ENCODE data around the gene LRRC37A.
"Not testable (repeated sequence)": the region's sequence is repeated elsewhere in the genome, so short reads cannot be mapped to it uniquely, and the experiment has no call there.

LRRC37A gene

DNA sequence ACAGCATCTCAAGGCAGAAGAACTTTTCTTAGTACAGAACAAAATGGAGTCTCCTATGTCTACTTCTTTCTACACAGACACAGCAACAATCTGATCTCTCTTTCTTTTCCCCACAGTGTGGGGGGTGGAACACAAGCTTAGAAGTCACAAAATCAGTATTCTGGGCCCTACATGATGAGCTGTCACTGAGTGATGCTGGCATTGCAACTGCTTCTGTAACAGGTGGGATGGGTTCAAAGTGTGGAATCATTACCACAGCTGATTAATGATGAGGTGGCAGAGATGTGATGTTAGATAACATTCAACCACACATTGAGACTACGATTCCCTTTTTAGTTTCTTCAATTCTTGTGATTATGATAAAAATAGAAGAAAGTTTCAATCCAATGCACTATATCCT is 10.5 kb upstream of the LRRC37A start:
- DNase-seq; in situ Hi-C loops (cut with HindIII; ENCODE audit: low pct_ligation_motif_present, low pct_unique_long_range_greater_than_20kb, low sequenced_read_pairs): not testable (repeated sequence)

DNA sequence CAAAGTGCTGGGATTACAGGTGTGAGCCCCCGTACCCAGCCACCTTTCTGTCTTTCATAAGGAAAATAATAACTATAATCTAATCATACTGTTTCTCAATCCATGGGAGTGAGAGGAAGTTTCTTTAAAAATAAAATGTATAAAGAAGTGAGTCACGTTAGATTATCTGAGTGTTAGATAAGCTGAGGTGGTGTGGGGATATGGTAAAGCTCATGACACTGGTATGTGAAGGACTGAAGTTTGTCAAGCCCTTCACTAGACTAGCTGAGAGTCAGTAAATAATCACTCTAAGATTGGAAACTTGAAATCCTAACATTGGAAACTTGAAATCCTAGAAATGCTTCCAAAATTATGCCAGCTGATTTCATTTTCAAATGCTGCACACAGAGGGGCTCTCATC is 9.4 kb upstream of the LRRC37A start:
- DNase-seq; in situ Hi-C loops (cut with HindIII; ENCODE audit: low pct_ligation_motif_present, low pct_unique_long_range_greater_than_20kb, low sequenced_read_pairs): not testable (repeated sequence)

DNA sequence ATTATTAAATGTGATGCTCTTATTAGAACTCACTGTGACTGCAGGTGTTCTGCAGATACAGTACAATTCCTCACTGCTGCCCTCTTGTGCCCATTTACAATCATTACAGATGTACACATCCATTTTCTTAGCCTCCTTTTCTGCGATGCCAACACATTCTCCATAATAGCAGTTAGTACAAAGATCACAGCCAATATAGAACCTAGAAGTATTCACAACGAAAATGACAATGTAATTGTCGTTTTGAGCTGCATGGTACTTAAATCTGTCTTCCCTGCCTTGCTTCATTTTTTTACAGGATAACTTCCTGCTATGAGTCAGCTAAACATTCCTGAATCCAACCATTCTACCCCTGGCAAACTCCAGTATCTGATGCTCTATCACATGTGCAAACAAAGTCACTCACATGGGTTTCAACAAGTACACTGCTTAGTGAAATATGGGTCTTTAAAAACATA is 8.1 kb upstream of the LRRC37A start:
- DNase-seq: peak; percentile 69
- in situ Hi-C loops (cut with HindIII; ENCODE audit: low pct_ligation_motif_present, low pct_unique_long_range_greater_than_20kb, low sequenced_read_pairs): not testable (repeated sequence)

DNA sequence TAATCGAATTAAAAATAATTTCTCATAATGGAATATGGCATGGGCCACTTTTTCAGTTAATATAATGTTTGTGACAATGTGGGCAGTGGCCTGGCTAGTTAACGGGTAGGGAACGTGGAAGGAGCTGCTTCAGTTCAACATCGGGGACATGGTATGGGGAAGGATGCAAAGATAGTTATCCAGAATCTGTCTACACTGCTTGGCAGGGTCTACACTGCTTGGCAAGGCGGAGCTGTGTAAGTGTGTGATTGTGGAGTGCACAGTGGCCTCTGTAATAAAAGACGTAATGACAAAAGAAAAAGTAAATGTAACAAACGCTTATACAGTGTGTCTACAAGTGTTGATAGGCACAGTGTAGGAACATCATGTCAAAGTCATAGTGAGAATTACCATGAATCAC is 7.3 kb upstream of the LRRC37A start:
- DNase-seq; in situ Hi-C loops (cut with HindIII; ENCODE audit: low pct_ligation_motif_present, low pct_unique_long_range_greater_than_20kb, low sequenced_read_pairs): not testable (repeated sequence)

DNA sequence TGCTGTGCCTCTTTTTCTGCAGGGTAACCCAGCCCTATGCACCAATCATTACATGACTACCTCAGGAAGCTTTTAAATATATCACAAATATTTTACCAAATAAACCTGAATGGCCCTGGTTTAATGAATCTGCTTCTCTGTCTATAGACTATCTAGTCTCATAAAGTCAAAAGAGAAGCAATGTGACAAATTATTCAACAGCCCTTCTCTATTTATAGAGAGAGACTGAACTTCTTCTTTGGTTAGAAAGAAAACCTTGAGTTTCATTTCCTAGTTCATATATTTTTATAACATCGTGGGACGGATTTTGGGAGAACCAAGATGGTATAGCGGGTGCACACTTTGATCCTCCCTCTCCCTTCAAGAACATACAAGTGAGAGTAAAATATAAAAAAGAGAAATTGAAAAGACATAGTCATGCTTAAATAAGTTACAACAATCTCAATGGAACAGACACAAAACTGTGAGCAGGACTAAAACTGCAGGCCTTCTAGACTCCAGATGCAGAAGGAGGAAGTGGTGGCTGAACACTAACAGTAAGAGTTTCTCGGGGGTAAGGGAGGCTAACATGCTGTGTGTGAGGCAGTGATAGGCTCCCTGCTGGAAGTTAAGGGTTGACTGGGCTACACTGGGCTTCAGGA is 3.9 kb upstream of the LRRC37A start:
- DNase-seq; in situ Hi-C loops (cut with HindIII; ENCODE audit: low pct_ligation_motif_present, low pct_unique_long_range_greater_than_20kb, low sequenced_read_pairs): not testable (repeated sequence)

DNA sequence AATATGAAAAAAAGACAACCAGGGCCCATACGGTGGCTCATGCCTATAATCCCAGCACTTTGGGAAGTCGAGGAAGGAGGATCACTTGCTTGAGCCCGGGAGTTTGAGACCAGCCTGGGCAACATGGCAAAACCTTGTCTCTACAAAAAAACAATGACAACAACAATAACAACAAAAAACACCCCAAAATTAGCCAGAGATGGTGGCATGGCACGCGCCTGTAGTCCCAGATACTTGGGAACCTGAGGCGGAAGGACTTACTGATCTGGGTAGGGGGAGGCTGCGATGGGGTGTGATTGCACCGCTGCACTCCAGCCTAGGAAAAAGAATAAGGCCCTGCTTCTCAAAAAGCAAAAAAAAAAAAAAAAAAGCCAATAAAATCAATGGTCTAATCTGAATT is 3.3 kb upstream of the LRRC37A start:
- DNase-seq; in situ Hi-C loops (cut with HindIII; ENCODE audit: low pct_ligation_motif_present, low pct_unique_long_range_greater_than_20kb, low sequenced_read_pairs): not testable (repeated sequence)

DNA sequence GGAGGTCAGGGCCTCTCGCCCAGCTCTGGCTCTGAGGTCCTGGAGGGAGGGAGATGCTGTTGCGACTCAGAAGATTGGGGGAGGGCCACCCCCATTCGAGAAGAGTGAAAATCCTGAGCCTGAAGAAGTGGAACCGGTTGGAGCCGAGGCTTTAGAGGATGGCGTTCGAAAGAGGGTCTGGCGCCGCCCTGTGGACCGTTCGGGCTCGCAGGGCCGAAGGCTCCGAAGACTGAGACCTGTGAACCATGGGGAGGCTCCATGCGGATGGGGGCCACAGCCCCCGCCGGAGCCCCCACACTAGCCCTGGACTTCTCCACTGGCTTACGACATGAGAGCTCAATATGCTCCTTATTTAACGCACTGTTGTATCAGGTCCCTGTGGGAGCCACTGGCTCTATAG is 46.3 kb downstream of the LRRC37A start:
- DNase-seq; in situ Hi-C loops (cut with HindIII; ENCODE audit: low pct_ligation_motif_present, low pct_unique_long_range_greater_than_20kb, low sequenced_read_pairs): not testable (repeated sequence)

DNA sequence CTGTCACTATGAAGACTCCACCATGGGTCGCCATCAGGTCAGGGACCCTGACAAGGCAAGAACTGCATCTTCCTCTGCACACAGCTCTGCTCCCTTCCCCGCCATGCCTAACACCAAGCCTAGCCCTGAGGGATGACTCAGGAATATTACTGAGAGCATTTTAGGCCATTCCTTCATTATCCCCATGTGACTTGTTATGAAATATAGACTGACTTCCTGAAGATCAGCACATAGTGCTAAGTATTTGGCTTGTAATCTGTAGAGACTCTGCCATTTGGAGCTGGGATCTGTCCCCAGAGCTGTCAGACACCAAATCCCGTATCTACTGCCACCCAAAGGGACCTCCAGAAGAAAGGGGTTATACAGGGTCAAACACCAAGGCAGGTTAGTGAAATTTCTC is 47.2 kb downstream of the LRRC37A start:
- DNase-seq; in situ Hi-C loops (cut with HindIII; ENCODE audit: low pct_ligation_motif_present, low pct_unique_long_range_greater_than_20kb, low sequenced_read_pairs): not testable (repeated sequence)

DNA sequence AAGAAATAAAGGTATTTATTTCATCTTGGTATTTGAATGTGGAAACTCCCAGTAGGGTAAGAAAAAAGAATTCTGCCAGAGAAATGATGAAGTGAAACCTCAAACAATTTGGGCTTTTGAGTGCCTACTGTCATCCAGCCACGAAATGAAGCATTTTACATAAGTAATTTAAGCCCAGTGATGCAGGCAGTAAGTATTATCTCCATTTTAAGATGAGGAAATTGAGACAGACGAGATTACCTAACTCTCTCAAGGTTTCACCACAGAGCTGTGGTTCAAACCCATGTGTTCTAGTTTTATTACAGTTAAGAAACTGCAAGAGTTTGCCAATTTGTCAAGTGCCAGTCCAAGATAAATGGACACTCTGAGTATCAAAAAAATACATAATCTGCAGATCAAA is 53.4 kb downstream of the LRRC37A start:
- DNase-seq; in situ Hi-C loops (cut with HindIII; ENCODE audit: low pct_ligation_motif_present, low pct_unique_long_range_greater_than_20kb, low sequenced_read_pairs): not testable (repeated sequence)

DNA sequence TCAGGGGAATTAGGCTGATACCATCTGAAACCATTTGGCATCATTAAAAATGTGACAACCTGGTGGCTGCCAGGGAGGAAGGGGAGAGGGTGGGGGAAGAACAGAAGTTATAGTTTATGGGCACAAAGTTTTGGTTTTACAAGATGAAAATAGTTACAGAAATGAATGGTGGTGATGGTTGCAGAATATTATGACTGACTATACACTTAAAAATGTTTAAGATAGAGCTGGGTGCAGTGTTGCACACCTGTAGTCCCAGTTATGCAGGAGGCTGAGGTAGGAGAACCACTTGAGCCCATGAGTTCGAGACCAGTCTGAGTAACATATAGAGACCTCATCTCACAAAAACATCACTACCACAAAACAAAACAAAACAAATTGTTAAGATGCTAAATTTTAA is 54.1 kb downstream of the LRRC37A start:
- DNase-seq; in situ Hi-C loops (cut with HindIII; ENCODE audit: low pct_ligation_motif_present, low pct_unique_long_range_greater_than_20kb, low sequenced_read_pairs): not testable (repeated sequence)

DNA sequence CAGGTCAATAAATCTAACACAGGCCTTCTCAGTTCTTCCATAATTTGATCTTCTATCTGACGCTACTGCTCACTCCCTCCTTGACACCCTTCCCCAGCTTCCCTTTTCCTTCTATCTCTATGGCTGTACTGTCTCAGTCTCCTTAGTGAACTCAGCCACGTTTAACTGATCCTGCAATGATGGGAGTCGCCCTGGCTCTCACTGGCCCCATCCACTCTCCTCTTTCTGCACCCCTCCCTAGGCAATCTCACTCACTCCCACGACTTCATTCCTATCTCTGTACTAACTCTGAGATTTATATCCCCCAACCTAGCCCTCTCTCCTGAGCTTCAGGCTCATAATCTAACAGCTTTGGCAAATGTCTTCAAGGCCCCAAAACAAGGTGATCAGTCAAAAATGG is 58.9 kb downstream of the LRRC37A start:
- DNase-seq; in situ Hi-C loops (cut with HindIII; ENCODE audit: low pct_ligation_motif_present, low pct_unique_long_range_greater_than_20kb, low sequenced_read_pairs): not testable (repeated sequence)

DNA sequence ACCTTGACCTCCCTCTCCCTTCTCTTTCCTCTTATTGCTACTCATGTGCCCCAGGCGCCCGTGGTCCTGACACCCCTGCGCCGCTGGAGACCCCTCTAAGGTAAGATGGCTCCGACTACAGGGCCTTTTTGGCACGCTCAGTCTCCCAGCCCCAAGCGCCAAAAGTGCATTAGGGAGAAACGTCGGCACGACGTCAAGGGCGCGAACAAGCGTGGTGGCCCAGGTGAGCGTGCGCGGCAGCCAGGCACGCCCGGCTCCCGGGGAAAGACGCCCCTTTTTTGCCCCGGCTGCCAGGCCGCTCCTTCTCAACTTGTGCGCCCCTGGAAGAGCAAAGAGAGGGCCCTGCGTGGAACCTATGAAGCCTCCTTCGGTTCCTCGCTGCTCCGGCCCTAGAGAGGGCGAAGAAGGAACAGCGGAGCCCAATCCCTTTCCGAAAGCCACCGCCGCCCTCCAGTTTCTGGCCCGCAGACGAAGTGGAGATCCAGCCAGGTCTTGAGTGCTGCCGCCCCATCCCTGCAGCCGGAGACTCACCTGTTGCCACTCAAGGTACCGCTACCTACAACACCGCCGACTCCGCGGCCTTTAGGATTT is 66.3 kb downstream of the LRRC37A start:
- DNase-seq; in situ Hi-C loops (cut with HindIII; ENCODE audit: low pct_ligation_motif_present, low pct_unique_long_range_greater_than_20kb, low sequenced_read_pairs): not testable (repeated sequence)

DNA sequence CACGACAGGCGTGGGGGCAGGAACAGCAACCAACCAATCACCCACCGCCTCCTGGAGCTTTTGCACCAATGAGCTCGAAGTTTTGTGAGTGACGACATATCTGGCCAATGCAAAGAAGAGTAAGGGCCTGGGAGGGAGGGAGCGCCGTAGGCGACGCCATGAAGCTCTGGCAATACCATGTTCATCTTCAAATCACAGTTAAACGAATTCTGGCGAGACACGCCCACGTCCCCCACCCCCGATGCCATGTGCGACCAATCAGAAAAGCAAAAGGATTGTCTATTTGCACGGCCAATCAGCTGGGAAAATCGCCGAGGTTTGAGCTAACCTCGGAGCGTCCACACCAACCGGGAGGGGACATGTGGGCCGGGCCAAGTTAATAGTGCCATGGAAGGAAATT is 66.8 kb downstream of the LRRC37A start, which contains the start of gene ARL17B:
Gene ARL17B, minus strand, starts transcription at position 12 of the 400 bp plus-strand sequence. CDS start 3,369 bp downstream, outside the sequence.
- in situ Hi-C loops (cut with HindIII; ENCODE audit: low pct_ligation_motif_present, low pct_unique_long_range_greater_than_20kb, low sequenced_read_pairs); DNase-seq: not testable (repeated sequence)

DNA sequence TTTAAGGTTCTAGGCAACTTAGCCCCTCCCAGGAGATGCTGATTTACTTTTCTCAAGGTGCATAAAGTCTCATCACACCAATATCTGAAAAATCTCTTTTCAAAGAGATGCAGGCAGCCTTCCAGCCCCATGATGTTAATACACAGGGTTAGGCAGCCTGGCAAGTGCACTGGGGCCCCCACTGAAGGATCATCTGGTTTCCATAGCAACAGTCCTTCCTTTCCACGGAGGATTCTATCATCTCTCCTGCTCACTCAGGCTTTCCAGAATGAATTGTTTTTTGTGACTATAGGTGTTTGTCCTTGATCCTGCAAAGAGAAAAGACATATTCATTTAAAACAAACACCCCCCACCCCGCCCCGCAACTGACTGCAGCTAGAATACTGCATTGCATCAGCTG is 72.6 kb downstream of the LRRC37A start:
- in situ Hi-C loops (cut with HindIII; ENCODE audit: low pct_ligation_motif_present, low pct_unique_long_range_greater_than_20kb, low sequenced_read_pairs): not testable (repeated sequence)

DNA sequence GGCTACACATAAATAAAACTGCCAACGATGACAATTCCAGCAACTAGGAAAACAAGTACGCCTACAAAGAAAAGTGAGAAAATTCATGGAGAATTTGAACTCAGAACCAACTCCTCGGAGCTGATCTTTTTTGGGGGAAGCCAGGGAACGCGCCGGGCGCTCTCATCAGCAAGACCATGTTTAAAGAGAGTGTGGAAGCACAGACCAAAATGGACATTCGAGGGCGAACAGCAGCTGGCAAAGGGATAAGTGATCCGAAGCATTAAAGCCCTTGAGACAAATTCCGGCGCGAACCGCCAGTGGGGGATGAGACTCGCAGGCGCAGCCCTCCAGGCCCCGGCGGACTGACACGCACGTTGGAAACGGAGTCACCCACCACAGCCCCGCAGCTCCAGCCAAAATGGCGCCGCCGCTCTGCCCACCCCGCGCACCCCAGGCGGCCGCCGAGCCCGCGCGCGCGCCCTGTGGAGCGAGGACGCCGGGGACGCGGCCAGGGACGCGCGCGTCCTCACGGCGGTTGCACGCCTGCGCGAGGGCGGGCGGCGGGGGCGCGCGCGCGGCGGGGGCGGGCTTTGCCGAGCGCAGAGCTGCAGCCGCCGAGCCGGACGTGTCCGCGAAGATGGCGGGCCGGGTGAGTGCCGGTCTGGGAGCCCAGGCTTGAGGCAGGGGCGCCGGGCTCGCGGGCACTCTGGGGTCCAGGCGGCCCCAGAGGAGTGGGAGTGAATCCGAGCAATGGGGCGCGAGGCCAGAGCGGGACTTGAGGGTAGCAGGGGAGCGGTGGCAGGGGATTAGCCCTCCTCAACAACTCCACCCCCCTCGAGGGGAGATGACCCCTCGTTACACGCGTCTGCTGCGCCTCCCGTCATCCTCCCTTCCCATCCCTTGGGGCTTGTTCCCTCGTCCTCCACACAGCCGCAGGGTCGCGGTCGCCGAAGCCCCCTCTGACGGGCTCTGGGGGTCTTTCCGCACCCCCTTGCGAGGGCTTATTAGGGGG is 77.6 kb downstream of the LRRC37A start:
- DNase-seq; in situ Hi-C loops (cut with HindIII; ENCODE audit: low pct_ligation_motif_present, low pct_unique_long_range_greater_than_20kb, low sequenced_read_pairs): not testable (repeated sequence)

More for the DNA sequence above, 72.6 kb downstream of the LRRC37A start:
- not testable (repeated sequence) for DNase-seq

DNA sequence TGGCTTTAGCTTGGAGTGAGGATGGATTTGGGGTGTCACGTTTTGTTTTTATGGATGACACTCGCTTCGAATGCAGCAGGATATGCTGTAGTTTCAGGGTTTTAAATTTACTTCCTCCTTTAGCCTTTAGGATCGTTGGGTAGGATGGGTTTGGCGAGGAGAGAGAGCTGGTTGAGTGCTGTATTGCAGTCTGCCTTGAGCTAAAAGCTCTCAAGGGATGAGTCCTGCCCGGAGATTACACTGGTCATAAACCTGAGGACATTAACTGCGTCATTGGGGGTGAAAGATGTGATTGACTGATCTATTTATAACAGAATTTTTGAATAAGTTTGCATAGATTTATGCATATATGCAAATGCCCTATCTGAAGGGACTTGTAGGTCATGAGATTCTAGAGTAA is 78.5 kb downstream of the LRRC37A start:
- DNase-seq; in situ Hi-C loops (cut with HindIII; ENCODE audit: low pct_ligation_motif_present, low pct_unique_long_range_greater_than_20kb, low sequenced_read_pairs): not testable (repeated sequence)

DNA sequence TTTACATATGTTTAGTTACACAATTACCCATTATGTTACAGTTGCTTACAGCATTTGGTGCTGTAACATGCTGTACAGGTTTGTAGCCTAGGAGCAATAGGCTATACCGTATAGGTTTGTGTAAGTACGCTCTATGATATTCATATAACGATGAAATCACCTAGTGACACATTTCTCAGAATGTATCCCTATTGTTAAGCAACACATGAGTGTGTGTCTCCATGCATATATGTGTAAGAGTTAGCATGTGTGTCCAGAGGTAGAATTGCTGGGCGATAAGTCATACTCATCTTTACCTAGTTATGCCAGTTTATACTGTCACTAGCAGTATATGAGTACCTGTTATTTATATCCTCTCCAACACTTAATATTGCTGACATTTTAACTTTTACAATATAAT is 88.2 kb downstream of the LRRC37A start:
- DNase-seq; in situ Hi-C loops (cut with HindIII; ENCODE audit: low pct_ligation_motif_present, low pct_unique_long_range_greater_than_20kb, low sequenced_read_pairs): not testable (repeated sequence)

DNA sequence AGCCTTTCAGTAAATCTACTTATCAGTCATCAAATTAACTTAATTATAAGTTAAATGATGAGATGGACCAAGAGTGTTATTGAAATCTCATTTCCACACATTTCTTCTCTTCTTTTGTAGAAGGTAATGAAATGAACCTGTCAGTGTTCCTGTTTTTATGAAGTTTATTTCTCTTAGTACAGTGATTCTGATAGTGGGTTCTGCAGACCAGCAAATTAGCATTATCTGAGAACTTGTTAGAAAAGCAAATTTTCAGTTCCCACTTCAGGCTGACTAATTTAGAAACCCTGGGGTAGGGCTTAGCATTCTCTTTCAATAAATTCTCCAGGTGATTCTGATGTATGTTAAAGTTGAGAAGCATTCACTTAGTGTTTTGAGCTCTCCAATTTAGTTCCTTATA is 90.6 kb downstream of the LRRC37A start:
- DNase-seq; in situ Hi-C loops (cut with HindIII; ENCODE audit: low pct_ligation_motif_present, low pct_unique_long_range_greater_than_20kb, low sequenced_read_pairs): not testable (repeated sequence)

All from ACHN (cell line).